Endothelial cell of umbilical vein (primary cell): Measurements from ENCODE around the gene C1orf226. TPM values are rescaled to one million over a fixed set of nuclear protein-coding genes. Genes with fewer than 3 reads are reported as not detected.

Source experiments
- BruUV-seq: library from RNA; stranded (reverse); fragments of 400-500 nt; replicated peaks from 2 replicates; lab custom pipeline; 2021; lab: Mats Ljungman, UMichigan
- CTCF ChIA-PET: fragments of 300-600, 350-600 bp; sonication (Branson Sonifier 250); formaldehyde crosslinking; loops from one replicate; lab custom pipeline; 2021; ENCODE audit warnings: antibody characterized with exemption, inconsistent platforms; lab: Charles Lee
- POLR2A ChIA-PET: fragments of 300-600, 350-600 bp; sonication (Branson Sonifier 250); formaldehyde crosslinking; loops from one replicate; lab custom pipeline; 2021; ENCODE audit warnings: antibody characterized with exemption, inconsistent platforms; lab: Charles Lee
- DNase-seq: peaks from one replicate; pipeline ENCODE4 v3.0.0-alpha.2; 2011; ENCODE audit warnings: low read depth, low spot score
- FAIRE-seq: peaks from 2 replicates; lab custom pipeline; 2011; peaks lifted over from hg19 to GRCh38; lab: Jason Lieb, UNC
- H2AFZ ChIP-seq: 2 replicates; pipeline ENCODE4 v1.6.0; 2012; ENCODE audit warnings: low read depth, low read length, control low read depth, inconsistent platforms
- H3K27ac ChIP-seq: 2 replicates; pipeline ENCODE4 v1.5.1; 2011; ENCODE audit warnings: low read depth, mild to moderate bottlenecking, control low read depth, low read length, moderate library complexity; ENCODE audit not compliant: insufficient read depth
- H3K27me3 ChIP-seq, 2 experiments: 2 replicates each; pipeline versions ENCODE4 v1.6.0 to v1.6.1; 2011; ENCODE audit warnings: low read length in 2 of 2, mixed read lengths in 1 of 2; ENCODE audit not compliant: control insufficient read depth in 2 of 2, insufficient read depth in 2 of 2
- H3K36me3 ChIP-seq, 2 experiments: 2 replicates in 1 of 2; 3 replicates in 1 of 2; pipeline ENCODE4 v1.5.1; 2011; ENCODE audit warnings: low read length in 2 of 2, mild to moderate bottlenecking in 1 of 2, moderate library complexity in 1 of 2; ENCODE audit not compliant: control insufficient read depth in 2 of 2, insufficient read depth in 2 of 2; ENCODE audit errors: extremely low read depth in 1 of 2
- H3K4me1 ChIP-seq: 3 replicates; pipeline ENCODE4 v1.5.1; 2011; ENCODE audit warnings: mild to moderate bottlenecking, low read length; ENCODE audit not compliant: control insufficient read depth, insufficient read depth; ENCODE audit errors: extremely low read depth
- H3K4me2 ChIP-seq: 2 replicates; pipeline ENCODE4 v1.6.1; 2011; ENCODE audit warnings: low read length, control low read depth, mixed read lengths; ENCODE audit not compliant: insufficient read depth
- H3K4me3 ChIP-seq, 3 experiments: fragments of 200-600 bp in 1 of 3; sonication (generic), shearing (Covaris generic) in 1 of 3; replicated peaks in 1 of 3; 2 replicates each; pipeline ENCODE4 v1.5.1; 2011 to 2016; ENCODE audit warnings: control low read depth in 3 of 3, low read length in 3 of 3, mild to moderate bottlenecking in 2 of 3, inconsistent platforms in 1 of 3, low read depth in 1 of 3, moderate library complexity in 1 of 3; ENCODE audit not compliant: insufficient read depth in 1 of 3
- H3K79me2 ChIP-seq: 2 replicates; pipeline ENCODE4 v1.6.0; 2012; ENCODE audit warnings: low read length, inconsistent platforms; ENCODE audit not compliant: control insufficient read depth, insufficient read depth
- H3K9ac ChIP-seq: replicated peaks from 2 replicates; pipeline ENCODE3; 2011; ENCODE audit warnings: low read length, control low read depth; ENCODE audit not compliant: insufficient read depth; ENCODE audit errors: extremely low read depth
- H3K9me1 ChIP-seq: replicated peaks from 3 replicates; pipeline ENCODE4 v1.6.0; 2011; ENCODE audit warnings: mild to moderate bottlenecking, low read length; ENCODE audit not compliant: control insufficient read depth, insufficient read depth; ENCODE audit errors: extremely low read depth
- H3K9me3 ChIP-seq: replicated peaks from 2 replicates; pipeline ENCODE4 v1.5.1; 2012; ENCODE audit warnings: low read length, inconsistent platforms; ENCODE audit not compliant: control insufficient read depth, insufficient read depth
- H4K20me1 ChIP-seq: replicated peaks from 2 replicates; pipeline ENCODE3; 2011; ENCODE audit warnings: mild to moderate bottlenecking, low read length; ENCODE audit not compliant: control insufficient read depth, insufficient read depth; ENCODE audit errors: extremely low read depth
- CTCF ChIP-seq, 2 donors: IDR thresholded peaks; 1 replicate in 1 of 2; 2 replicates in 1 of 2; pipeline ENCODE4 v1.5.1; 2011; ENCODE audit warnings: low read length in 2 of 2, mild to moderate bottlenecking in 2 of 2, moderate library complexity in 2 of 2, control low read depth in 1 of 2, inconsistent platforms in 1 of 2, low read depth in 1 of 2; ENCODE audit not compliant: insufficient read depth in 1 of 2; ENCODE audit errors: extremely low read depth in 1 of 2
- EZH2 ChIP-seq: IDR thresholded peaks from 2 replicates; pipeline ENCODE4 v1.6.1; 2012; ENCODE audit warnings: borderline replicate concordance, low read depth, mild to moderate bottlenecking, moderate library complexity, low read length, inconsistent platforms; ENCODE audit not compliant: severe bottlenecking
- FOS ChIP-seq: IDR thresholded peaks from 2 replicates; pipeline ENCODE4 v1.6.1; 2011; ENCODE audit warnings: mild to moderate bottlenecking, low read length, moderate library complexity, borderline replicate concordance; ENCODE audit not compliant: insufficient read depth
- GATA2 ChIP-seq: IDR thresholded peaks from 2 replicates; pipeline ENCODE4 v1.7.0; 2011; ENCODE audit warnings: low read depth, mild to moderate bottlenecking, moderate library complexity, mixed read lengths, low read length; ENCODE audit not compliant: insufficient read length, insufficient read depth
- JUN ChIP-seq: IDR thresholded peaks from 2 replicates; pipeline ENCODE4 v1.6.1; 2011; ENCODE audit warnings: borderline replicate concordance, low read depth; ENCODE audit not compliant: insufficient read length, insufficient read depth
- MAX ChIP-seq: IDR thresholded peaks from 2 replicates; pipeline ENCODE4 v1.6.1; 2011; ENCODE audit not compliant: insufficient read depth, insufficient read length
- POLR2A ChIP-seq: IDR thresholded peaks from 2 replicates; pipeline ENCODE4 v1.6.1; 2012; ENCODE audit warnings: low read depth, mild to moderate bottlenecking, control low read depth, low read length
- POLR2AphosphoS5 ChIP-seq: IDR thresholded peaks from 2 replicates; pipeline ENCODE4 v1.6.1; 2012; ENCODE audit warnings: low read depth, mild to moderate bottlenecking, control low read depth, low read length, moderate library complexity; ENCODE audit not compliant: insufficient read depth
- dilution Hi-C: fragments of 300-500 bp; cut with MboI; formaldehyde crosslinking; loops from one replicate; pipeline ENCODE4 v1.15.0; 2019; ENCODE audit warnings: low sequenced_read_pairs; ENCODE audit not compliant: extremely low pct_ligation_motif_present
- intact Hi-C: fragments of 100-400 bp; cut with micrococcal nuclease; formaldehyde crosslinking; loops from one replicate; pipeline ENCODE4 v1.10.0; 2022
- polyA plus RNA-seq, 4 experiments: library from polyadenylated mRNA; depleted of rRNA in 3 of 4; stranded (reverse) in 3 of 4; unstranded in 1 of 4; fragments of >200 nt; gene quantifications; 2 replicates each; pipeline versions ENCODE4 v1.2.1 to v1.2.3, GENCODE V29; 2011 to 2012; ENCODE audit warnings: missing spikeins in 1 of 4
- total RNA-seq: library from RNA; stranded (reverse); gene quantifications from 2 replicates; pipeline ENCODE4 v1.2.3, GENCODE V29; 2021

Gene C1orf226
- total and polyA plus RNA-seq, 2 donors (not counting 3 experiments of a cell fraction or from before 2014, with no cell fraction given), result 2.5 to 4.2 TPM

GRCh38 chr1:162421258-162422164 is 40.0 kb downstream of the C1orf226 start:
- CTCF ChIA-PET, result no interaction called here
- no peaks in the 10 kb centered on the region for H3K9me3 ChIP-seq
- H2AFZ ChIP-seq, result no peak overlapping the region

More at GRCh38 chr1:162421258-162422164, 40.0 kb downstream of the C1orf226 start:
- H3K27ac ChIP-seq, result no peak overlapping the region
- POLR2A ChIA-PET, result no interaction called here
- no peak overlapping the region for H3K4me2 ChIP-seq
- TF ChIP-seq MAX (no peak), JUN (no peak), POLR2AphosphoS5 (no peak), CTCF (IDR thresholded peaks at IDR 0.05; ENCODE audit: extremely low read depth in 1 of 2, insufficient read depth in 1 of 2, low read depth in 1 of 2, low read length in 2 of 2) (no peak), FOS (no peak), EZH2 (no peak), GATA2 (no peak), POLR2A (no peak)
- H3K36me3 ChIP-seq, result no peaks in the 10 kb centered on the region
- H3K9ac ChIP-seq, result no peak overlapping the region
- H3K27me3 ChIP-seq, result no peaks in the 10 kb centered on the region
- H3K9me1 ChIP-seq, result no peaks in the 10 kb centered on the region
- no peak for FAIRE-seq
- no peaks in the 10 kb centered on the region for H3K79me2 ChIP-seq
- H3K4me3 ChIP-seq, result no peak overlapping the region
- BruUV-seq, result no TSS peak
- H3K4me1 ChIP-seq, result no peaks in the 10 kb centered on the region
- dilution Hi-C loops, result no loop called here
- intact Hi-C loops, result no loop called here
- no peaks in the 10 kb centered on the region for H4K20me1 ChIP-seq
- DNase-seq, result peak; percentile 15
